Duodenal mucosa (tissue), 2 donors: ENCODE measurements around the gene CCDC177.

Experiments
- H3K27ac ChIP-seq: one replicate; pipeline ENCODE4 v1.7.0; 2013; ENCODE audit warnings: low read depth, low read length
- H3K27me3 ChIP-seq, 2 donors: one replicate each; pipeline ENCODE4 v1.7.0; 2013; ENCODE audit warnings: low read length in 2 of 2, control low read depth in 1 of 2; ENCODE audit not compliant: insufficient read depth in 2 of 2, control insufficient read depth in 1 of 2
- H3K36me3 ChIP-seq, 2 donors: one replicate each; pipeline ENCODE4 v1.7.0; 2013; ENCODE audit warnings: low read length in 2 of 2, control low read depth in 1 of 2; ENCODE audit not compliant: insufficient read depth in 2 of 2, control insufficient read depth in 1 of 2
- H3K4me1 ChIP-seq, 2 donors: one replicate each; pipeline ENCODE4 v1.7.0; 2013; ENCODE audit warnings: low read length in 2 of 2, control low read depth in 1 of 2; ENCODE audit not compliant: insufficient read depth in 2 of 2, control insufficient read depth in 1 of 2
- H3K4me3 ChIP-seq, 2 donors: one replicate each; pipeline ENCODE4 v1.7.0; 2013; ENCODE audit warnings: low read length in 2 of 2, low read depth in 1 of 2
- H3K9ac ChIP-seq, 2 donors: one replicate each; pipeline ENCODE4 v1.7.0; 2013; ENCODE audit warnings: low read length in 2 of 2, low read depth in 1 of 2
- H3K9me3 ChIP-seq, 2 donors: one replicate each; pipeline ENCODE4 v1.7.0; 2013; ENCODE audit warnings: low read length in 2 of 2, control low read depth in 1 of 2; ENCODE audit not compliant: control insufficient read depth in 1 of 2

The CCDC177 gene

GRCh38 chr14:69551511-69551910, 23.2 kb downstream of the CCDC177 start:
- Histone ChIP-seq H3K4me3 (no peak overlapping the region), H3K9ac (no peak overlapping the region), H3K27me3 (peaks cover 6 to 21% of the 10 kb centered on the region in 2 donors), H3K9me3 (no peaks in the 10 kb centered on the region), H3K36me3 (no peaks in the 10 kb centered on the region), H3K4me1 (no peaks in the 10 kb centered on the region), H3K27ac (no peak overlapping the region)

GRCh38 chr14:69548566-69548965, 26.1 kb downstream of the CCDC177 start:
- H3K36me3 ChIP-seq: no peaks in the 10 kb centered on the region
- no peaks in the 10 kb centered on the region for H3K9me3 ChIP-seq
- no peak overlapping the region for H3K4me3 ChIP-seq
- H3K27me3 ChIP-seq: peaks cover 10 to 17% of the 10 kb centered on the region in 2 donors
- H3K27ac ChIP-seq: no peak overlapping the region
- H3K4me1 ChIP-seq: no peaks in the 10 kb centered on the region
- H3K9ac ChIP-seq: no peak overlapping the region

GRCh38 chr14:69547701-69548348, 26.8 kb downstream of the CCDC177 start:
- Histone ChIP-seq H3K27me3 (peaks cover 10 to 15% of the 10 kb centered on the region in 2 donors), H3K4me3 (no peak overlapping the region), H3K36me3 (no peaks in the 10 kb centered on the region), H3K9me3 (no peaks in the 10 kb centered on the region), H3K27ac (no peak overlapping the region), H3K4me1 (no peaks in the 10 kb centered on the region), H3K9ac (no peak overlapping the region)

GRCh38 chr14:69543341-69544115, 31.1 kb downstream of the CCDC177 start:
- Histone ChIP-seq H3K27ac (no peak overlapping the region), H3K4me3 (no peak overlapping the region), H3K9ac (no peak overlapping the region), H3K4me1 (no peaks in the 10 kb centered on the region), H3K27me3 (peaks cover 3 to 10% of the 10 kb centered on the region in 2 donors), H3K9me3 (no peaks in the 10 kb centered on the region), H3K36me3 (no peaks in the 10 kb centered on the region)

- Histone ChIP-seq H3K9me3 (no peaks in the 10 kb centered on the region), H3K27ac (no peak overlapping the region)
Measured at GRCh38 chr14:69542311-69542710, 32.4 kb downstream of the CCDC177 start.

GRCh38 chr14:69540654-69541335, 33.9 kb downstream of the CCDC177 start:
- Histone ChIP-seq H3K4me3 (no peak overlapping the region), H3K36me3 (no peaks in the 10 kb centered on the region), H3K9me3 (no peaks in the 10 kb centered on the region), H3K9ac (no peak overlapping the region), H3K4me1 (no peaks in the 10 kb centered on the region), H3K27ac (no peak overlapping the region), H3K27me3 (peaks cover 3% of the 10 kb centered on the region in 2 donors)

More at GRCh38 chr14:69542311-69542710, 32.4 kb downstream of the CCDC177 start:
- Histone ChIP-seq H3K27me3 (peaks cover 3% of the 10 kb centered on the region in 2 donors), H3K36me3 (no peaks in the 10 kb centered on the region), H3K4me3 (no peak overlapping the region), H3K4me1 (no peaks in the 10 kb centered on the region), H3K9ac (no peak overlapping the region)

GRCh38 chr14:69539631-69540410, 34.9 kb downstream of the CCDC177 start:
- Histone ChIP-seq H3K36me3 (no peaks in the 10 kb centered on the region), H3K4me1 (no peaks in the 10 kb centered on the region), H3K27ac (no peak overlapping the region), H3K27me3 (peaks cover 3% of the 10 kb centered on the region in 2 donors), H3K9ac (no peak overlapping the region), H3K9me3 (no peaks in the 10 kb centered on the region), H3K4me3 (no peak overlapping the region)

GRCh38 chr14:69538766-69539165, 35.9 kb downstream of the CCDC177 start:
- H3K9me3 ChIP-seq: no peaks in the 10 kb centered on the region
- H3K36me3 ChIP-seq: no peaks in the 10 kb centered on the region
- no peaks in the 10 kb centered on the region for H3K4me1 ChIP-seq
- H3K27me3 ChIP-seq: peaks cover 1 to 3% of the 10 kb centered on the region in 2 donors
- H3K4me3 ChIP-seq: no peak overlapping the region
- H3K9ac ChIP-seq: no peak overlapping the region
- H3K27ac ChIP-seq: no peak overlapping the region

- H3K27ac ChIP-seq: no peak overlapping the region
- H3K9me3 ChIP-seq: no peaks in the 10 kb centered on the region
- H3K36me3 ChIP-seq: no peaks in the 10 kb centered on the region
- H3K27me3 ChIP-seq: peaks cover 0 to 3% of the 10 kb centered on the region in 2 donors
- no peak overlapping the region for H3K9ac ChIP-seq
- H3K4me3 ChIP-seq: no peak overlapping the region
- no peaks in the 10 kb centered on the region for H3K4me1 ChIP-seq
Measured at GRCh38 chr14:69537900-69538299, 36.8 kb downstream of the CCDC177 start.
